ENCODE measurements around the gene ANO2.

The ANO2 gene

DNA sequence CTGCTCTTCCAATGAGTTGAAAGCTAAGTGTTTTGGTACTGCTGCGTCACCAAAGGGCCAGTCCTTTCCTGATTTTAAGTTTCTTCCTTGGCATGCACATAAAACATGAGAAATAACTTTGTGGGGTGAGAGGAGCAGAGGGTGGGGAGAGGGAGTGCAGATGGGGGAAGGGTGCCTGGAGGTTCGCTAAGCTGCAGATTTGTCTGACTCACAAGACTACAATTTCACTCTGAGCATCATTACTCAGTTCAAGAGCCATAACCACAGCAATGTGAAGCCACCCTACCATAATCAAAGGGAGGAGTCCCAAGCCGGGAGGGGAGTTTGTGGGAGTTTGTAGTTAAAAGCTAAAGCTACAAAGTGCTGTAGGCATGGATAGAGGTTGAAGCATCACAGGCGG, 136.1 kb downstream of the ANO2 start:
- DNase-seq = no peak

- no peak for DNase-seq
These were observed 137.4 kb downstream of the ANO2 start for GRCh38 chr12:5807514-5808219.

GRCh38 chr12:5807090-5807414, 138.0 kb downstream of the ANO2 start:
- no peak for DNase-seq

DNA sequence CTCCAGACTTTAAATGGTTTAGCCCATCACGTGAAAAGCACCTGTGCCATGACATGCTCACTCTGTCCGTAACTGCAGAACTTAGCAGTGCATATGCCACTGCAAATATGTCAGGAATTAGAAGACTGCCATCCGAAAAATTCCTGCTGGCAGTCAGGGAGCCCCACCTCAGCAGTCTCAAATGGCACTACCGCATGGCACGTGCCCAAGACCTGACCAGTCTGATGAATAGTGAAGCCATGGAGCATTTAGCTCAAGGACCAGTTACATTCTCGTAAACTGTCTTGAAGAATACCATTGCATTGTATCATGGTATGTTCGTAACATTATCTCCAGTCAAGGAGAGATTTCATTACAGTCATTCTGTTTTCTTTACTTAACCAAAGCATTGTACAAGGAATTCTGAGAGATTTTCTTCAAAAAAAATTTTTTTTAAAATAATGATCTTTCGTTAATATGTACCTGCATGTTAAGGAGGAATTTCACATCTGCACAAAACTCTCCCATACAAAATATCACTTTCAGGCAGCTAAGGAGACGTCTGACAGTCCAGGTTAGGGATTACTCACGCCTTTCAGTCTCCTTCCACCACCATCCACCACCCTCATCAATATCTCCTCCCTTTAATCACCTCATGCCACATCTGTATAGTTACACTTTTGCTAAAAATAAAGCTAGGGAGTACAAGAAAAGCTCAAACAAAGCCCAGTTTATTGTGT, 138.5 kb downstream of the ANO2 start:
- DNase-seq = no peak

- DNase-seq = no peak
These were observed 141.5 kb downstream of the ANO2 start for GRCh38 chr12:5803532-5803931.

GRCh38 chr12:5798242-5799015, 146.6 kb downstream of the ANO2 start:
- DNase-seq = peak; percentile 1

DNA sequence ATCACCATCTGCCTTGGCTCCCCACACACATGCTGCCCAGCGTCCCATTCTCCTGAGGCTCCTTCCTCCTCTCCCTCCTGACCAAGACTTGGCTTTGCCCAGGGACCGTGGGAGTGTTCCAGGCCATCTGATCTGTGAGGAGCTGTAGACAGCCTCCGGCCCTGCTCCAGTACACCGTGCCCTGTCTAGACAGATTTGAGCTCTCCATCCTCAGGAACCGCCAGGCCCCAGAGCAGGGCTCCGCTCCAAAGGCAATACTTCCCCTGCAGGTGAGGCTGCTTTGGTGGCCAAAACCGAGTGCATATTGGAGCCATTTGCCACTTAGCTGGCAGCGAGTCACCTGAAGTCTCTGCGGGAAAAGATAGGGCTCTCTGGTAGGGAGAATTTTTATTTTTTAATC, 147.4 kb downstream of the ANO2 start:
- no peak for DNase-seq

GRCh38 chr12:5796959-5797225, 148.2 kb downstream of the ANO2 start:
- no peak for DNase-seq

DNA sequence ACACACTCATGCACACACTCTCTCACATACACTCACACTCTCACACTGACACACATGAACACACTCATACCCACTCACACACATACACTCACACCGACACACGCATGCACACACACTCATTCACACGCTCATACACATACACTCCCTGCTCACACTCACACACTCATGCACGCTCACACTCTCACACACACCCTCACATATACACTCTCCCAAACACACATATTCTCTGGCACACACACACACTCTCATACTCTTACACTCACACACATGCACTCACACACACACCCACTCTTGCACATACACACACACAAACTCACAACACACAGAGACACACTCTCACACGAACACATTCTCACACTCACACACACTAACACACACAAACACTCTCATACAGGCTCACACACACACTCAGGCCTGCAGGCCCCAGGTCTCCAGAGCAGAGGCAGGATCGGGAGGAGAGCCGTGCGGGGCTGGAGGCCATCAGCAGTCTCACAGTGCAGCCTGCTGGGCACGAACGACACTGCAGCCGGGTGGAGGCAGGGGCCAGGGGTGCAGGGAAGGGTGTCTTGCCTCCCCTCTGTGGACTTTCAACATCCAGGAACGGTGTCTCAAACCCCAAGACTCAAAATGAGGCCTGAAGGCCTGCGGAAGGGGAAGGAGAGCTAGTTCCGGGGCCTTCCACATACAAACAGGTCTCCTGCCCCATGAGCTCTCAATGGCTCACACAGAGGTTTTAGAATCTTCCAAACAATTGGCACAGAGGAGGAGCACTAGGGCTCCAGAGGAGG, 148.7 kb downstream of the ANO2 start:
- DNase-seq = no peak

- DNase-seq = no peak
These were observed 150.9 kb downstream of the ANO2 start for GRCh38 chr12:5794156-5794555.

DNA sequence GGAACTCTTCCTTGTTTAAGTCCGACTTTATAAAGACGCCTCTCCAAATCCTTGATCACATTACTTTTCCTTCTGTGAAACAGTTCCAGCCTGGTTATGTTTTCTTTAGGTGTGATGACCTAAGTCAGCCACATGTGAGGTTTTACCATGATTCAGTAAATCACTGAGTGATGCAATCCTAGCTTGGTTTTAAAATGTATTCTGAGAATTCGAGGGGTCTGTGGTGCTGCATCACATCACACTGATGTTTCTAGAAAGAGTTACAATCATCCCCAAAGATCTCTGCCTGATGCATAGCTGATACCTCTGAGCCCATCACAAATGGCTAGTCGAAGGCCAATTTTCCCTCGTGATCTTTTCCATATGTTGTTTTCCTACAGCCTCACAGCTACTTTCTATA, 152.7 kb downstream of the ANO2 start:
- DNase-seq = no peak

DNA sequence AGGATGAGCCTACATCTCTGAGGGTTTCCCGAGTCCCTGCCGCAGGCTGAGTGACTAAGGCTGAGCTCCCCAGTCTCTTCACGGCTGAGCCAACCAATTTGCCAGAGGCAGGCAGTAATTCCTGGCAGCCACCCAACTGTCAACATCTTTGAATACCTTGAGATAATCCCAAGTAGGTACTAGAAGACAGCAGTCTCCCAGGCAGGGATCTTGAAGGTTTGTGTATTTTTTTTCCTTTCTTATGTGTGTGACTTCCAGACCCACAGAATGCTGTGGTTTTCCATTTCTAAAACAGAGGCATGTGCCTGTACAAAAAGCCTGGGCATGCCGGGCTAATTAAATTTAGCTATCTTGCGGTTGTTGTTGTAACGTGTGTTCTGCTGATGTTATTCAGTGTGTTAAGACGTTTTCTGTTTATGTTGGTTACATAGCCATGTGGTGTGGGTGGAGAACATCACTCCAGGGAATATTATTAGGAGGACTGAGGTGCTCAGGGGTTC, 155.5 kb downstream of the ANO2 start:
- no peak for DNase-seq

DNA sequence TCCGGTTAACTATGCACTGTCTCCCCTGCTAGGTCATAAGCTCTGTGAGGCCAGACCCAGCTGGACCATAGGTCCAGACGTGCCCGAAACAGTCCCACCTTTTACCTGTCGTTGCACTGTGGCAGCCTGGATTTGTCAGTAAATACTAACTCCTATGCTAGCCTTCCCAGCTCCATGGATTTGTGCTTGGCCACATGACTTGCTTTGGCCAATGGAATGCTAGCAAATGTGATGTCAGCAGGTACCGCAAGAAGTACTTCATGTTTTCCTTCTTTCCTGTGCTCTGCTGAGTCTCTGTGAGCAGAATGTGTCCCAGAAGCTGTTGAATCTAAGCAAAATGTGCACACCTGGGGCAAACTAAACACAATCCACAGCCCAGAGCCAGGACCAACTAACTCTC, 157.2 kb downstream of the ANO2 start:
- no peak for DNase-seq

DNA sequence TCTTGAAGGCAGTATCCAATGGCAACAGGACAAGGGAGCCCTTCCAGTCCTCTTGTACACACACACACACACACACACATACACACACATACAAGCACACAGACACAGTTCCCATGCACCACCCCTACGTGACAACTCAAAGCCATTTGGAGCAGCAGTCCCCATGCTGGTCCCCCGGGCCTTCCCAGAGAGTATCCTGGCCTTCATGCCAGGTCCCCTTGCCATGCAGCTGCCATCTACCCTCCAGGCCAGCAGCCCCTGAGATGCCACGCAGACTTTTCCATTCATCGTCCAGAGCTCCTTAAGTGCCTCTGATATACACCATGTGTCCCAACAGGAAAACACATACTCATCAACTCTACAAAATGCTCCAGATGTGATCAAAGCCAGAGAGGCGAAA, 159.5 kb downstream of the ANO2 start:
- no peak for DNase-seq

DNA sequence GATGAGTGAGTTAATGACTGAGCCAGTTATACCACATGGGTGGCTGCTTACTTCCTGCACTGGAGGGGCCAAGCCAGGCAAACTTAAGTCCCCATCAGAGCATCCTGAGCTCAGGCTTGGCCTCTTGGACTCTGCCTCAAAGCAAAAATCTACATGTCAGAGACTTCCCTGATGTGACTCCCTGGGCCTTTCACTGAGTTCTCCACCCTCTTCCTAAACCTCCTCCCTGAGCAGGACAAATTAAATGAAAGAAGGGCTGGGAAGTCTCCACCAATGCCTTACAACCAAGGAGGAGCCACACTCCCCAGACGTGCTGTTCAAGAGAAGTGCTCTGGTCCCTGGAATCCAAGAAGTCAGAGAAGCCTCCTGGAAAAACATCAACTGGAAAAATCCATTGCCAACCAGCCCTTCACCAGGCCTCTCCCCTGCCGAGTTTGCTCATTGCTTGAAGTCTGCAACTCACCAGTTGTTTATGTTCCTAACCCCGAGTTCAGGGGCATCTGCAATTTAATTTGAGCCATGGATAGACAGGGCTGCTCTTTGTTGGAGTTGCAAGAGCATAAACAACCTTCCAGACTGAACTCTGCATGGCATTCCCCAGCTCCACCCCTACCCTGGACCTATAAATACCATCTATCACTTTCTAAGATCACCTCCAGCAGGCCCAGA, 160.5 kb downstream of the ANO2 start:
- no peak for DNase-seq

DNA sequence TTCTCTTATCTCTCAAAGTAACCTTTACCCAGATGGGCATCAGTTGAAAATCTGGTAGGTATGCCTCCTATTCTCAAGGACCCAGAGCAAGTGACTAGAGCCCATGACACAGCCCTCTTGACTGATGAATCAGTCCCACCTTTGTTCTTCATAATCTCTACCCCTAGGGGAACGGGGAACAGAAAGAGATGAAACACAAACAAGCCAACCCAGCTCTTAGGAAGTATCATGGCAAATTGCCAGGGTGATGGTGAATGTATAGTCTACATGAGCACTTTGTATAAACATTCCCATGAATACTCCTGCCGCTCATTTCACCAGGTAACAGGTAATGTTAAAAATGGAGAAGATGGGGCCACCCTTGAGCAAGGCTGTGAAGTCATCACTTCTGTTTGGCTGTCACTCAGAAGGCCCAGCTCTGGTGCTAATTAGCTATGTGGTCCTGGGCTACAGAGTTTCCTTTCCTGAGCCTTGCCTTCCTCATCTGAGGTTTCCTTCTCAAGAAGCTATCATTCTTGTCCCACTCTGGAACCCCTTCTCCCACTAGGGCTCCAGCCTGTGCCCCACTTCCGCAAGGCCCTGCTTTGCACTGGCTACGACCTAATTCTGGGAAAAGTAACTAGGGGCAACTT, 161.7 kb downstream of the ANO2 start:
- DNase-seq = no peak

GRCh38 chr12:5780536-5780935, 164.5 kb downstream of the ANO2 start:
- no peak for DNase-seq

GRCh38 chr12:5779401-5779800, 165.7 kb downstream of the ANO2 start:
- no peak for DNase-seq

- no peak for DNase-seq
These were observed 166.2 kb downstream of the ANO2 start for GRCh38 chr12:5778821-5779220.

GRCh38 chr12:5777451-5777850, 167.6 kb downstream of the ANO2 start:
- DNase-seq = no peak

GRCh38 chr12:5776091-5776490, 169.0 kb downstream of the ANO2 start:
- DNase-seq = no peak

DNA sequence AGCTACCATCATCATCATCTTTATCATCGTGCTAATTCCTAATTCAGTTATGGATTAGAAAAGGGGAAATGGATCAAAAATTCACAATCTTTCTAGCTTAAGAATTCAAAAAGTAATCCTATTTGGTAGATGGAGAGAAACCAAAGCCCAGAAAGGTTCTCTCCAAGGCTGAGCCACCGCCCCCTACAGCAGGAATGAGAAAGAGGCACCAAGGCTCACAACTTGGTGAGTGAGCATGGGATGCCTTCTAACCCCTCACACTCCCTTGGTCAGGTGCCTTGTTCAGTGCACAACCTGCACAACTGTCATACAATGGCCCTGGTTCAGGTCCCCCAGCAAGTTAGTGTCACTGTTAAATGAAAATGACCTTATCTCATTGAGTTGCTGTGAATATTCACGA, 171.5 kb downstream of the ANO2 start:
- DNase-seq = no peak
